Measurements from ENCODE around the gene SNED1.
"Not testable (repeated sequence)": the region's sequence is repeated elsewhere in the genome, so short reads cannot be mapped to it uniquely, and the experiment has no call there.

The SNED1 gene

DNA sequence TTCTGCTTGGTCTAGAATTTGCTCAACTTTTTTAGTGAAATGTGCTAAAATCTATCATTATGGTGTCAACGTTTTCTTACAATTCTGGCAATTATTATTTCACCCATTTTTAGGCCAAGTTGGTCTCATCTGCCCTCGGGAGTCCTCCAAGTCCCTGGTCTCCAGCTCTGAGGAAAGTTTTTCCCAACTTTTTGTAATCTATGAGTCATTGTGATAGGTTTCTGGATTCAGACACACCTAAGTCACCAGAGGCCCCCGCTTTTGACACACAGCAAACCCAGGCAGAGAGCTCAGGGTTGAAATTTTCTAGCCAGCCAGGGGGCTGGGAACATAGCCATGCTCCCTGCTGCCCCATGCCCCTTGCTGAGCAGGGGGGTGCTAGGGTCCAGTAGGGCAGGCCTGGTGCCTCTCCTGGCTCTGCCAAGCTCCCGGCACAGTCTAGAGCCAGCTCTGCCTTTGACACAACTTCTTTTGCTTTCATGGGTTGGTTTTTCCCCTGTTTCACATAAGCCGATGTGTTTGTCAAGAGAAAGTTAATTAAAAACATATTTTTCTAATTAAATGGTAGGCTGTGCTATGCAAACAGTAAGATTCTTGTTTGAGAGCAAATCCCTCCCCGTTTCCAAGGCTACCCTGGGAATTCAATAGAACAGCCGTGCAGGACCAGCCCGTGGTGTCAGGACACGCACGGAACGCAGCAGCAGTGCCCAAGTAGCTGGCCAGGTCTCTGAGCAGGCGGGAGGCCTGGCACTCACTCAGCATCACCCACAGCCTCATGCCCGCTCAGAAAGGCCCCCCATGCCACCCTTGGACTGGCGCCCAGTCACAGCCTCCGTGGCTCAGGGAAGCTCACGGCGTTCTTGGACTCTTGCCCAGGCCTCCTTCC lies 25.5 kb upstream of the SNED1 start:
- no peak for DNase-seq (ENCODE audit: low read depth)

DNA sequence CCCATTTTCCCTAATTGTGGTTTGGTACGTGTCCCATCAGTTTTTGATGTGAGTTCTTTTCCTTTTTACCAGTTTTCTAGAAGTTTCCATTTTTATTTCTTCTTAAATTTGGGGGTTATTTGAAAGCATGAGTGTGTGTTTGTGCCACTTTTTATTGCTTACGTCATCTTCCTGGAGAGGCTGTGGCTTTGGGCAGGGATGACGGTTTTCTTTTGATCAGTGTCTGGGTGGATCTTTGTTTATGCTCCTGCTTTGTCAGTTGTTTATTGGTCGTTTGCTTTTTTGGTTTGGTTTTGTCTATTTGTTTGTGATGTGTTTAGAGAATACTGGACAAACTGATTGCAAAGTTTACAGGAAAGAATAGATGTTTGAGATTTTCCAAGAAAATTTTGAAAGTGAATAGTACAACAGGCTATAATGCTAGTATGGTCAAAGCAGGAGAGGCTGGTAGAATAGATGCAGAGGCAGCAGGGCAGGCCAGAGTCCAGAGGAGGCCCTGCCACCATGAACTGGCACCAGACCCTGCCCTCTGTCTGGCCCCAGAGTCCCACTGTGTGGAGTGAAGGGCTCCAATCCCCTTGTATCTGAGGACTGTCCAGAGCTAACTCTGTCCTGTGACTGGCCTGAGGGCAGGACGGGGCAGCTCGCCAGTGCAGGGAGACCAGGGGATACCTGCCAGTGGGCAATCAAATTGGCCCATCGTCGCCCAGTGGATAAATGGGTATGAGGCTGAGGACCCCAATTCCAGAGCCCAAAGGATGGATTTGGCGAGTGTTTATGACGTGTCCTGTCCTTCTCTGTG lies 23.4 kb upstream of the SNED1 start:
- DNase-seq (ENCODE audit: low read depth): no peak

DNA sequence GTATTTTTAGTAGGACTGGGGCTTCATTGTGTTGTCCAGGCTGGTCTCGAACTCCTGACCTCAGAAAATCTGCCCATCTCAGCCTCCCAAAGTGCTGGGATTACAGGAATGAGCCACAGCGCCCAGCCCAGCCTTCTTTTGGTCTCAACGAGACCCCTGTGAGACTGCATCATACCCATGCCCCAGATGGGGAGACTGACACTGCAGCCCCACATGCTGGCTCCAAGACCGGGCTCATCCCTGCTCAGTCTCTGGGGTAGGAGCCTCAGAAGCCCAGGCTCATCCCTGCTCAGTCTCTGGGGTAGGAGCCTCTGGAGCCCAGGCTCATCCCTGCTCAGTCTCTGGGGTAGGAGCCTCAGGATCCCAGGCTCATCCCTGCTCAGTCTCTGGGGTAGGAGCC lies 22.5 kb upstream of the SNED1 start:
- DNase-seq (ENCODE audit: low read depth): not testable (repeated sequence)

DNA sequence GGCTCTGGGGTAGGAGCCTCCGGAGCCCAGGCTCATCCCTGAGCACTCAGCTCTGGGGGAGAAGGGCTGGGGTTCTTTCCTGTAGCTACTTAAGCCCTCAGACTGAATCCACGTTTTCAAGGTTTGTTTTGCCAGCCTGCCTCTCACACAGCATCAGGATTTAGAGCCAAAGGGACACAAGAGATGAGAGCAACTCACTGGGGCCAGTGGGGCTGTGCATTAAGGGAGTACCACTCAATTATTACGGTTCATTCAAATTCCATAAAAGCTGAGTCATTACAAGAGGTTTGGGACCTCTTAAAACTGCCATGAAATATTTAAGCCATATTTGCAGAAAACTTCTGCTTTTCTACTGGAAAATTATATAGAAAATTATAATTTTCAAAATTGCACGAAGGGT lies 17.1 kb upstream of the SNED1 start:
- DNase-seq (ENCODE audit: low read depth): no peak

DNA sequence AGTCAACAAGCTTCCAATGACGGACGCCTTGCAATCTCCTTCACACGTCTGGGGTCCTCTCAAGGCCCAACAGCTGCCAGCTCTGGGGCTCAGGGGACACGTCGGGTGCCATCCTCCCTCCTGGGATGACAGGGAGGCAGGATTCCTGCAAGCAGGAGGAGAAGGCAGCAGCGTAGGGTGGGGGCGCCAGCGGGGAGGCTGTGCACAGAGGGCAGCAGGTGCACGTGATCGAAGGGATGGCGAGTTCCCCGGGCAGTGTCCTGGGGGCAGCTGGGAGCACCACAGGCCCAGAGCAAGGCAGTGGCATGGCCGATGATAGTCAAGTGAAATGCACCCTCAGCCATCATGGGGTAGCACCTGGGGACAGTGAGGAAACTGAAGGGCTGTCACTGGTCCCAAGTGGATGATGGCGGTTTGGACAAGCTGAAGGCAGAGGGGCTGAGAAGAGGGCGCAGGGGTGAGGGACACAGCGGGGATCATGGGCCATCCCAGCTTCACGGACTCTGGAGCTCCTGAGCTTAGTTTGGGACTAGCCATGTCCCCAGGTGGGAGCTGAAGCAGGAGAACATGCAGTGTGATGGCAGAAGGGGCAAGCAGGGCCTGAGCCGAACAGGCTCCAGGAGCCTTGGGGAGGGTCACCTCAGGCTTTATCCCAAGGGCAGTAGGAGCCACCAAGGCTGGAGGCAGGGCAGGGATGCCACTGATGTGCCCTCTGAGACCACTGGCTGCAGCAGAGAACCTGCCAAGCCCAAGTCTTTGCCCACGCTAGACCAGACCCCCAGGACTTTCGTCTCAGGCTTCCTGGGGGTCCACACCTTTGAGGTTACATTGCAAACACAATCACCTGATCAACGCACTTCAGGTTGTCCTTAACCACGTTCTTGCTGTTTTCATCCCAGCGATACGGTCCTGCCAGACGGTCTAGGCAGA lies 16.3 kb upstream of the SNED1 start:
- no peak for DNase-seq (ENCODE audit: low read depth)

DNA sequence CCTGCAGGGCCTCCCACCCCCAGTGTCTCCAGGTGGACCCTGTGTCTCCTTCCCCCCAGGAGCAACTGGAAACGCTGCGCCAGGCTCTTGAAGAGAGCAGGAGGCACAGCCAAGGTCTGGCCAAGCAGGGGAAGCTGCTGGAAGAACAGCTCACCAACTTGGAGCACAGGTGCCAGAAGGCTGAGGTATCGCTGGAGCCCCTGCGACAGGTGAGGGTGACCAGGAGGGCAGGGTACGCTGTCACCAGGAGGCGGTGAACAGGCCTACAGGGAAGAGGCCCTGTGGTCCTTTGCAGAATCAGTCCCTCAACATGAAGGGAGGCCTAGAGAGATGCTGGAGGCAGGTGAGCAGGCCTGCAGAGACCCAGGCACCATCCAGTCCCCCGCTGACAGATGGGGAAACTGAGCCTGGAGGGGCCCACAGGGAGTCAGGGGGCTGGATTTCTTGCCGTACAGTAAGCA lies 15.6 kb upstream of the SNED1 start:
- no peak for DNase-seq (ENCODE audit: low read depth)

DNA sequence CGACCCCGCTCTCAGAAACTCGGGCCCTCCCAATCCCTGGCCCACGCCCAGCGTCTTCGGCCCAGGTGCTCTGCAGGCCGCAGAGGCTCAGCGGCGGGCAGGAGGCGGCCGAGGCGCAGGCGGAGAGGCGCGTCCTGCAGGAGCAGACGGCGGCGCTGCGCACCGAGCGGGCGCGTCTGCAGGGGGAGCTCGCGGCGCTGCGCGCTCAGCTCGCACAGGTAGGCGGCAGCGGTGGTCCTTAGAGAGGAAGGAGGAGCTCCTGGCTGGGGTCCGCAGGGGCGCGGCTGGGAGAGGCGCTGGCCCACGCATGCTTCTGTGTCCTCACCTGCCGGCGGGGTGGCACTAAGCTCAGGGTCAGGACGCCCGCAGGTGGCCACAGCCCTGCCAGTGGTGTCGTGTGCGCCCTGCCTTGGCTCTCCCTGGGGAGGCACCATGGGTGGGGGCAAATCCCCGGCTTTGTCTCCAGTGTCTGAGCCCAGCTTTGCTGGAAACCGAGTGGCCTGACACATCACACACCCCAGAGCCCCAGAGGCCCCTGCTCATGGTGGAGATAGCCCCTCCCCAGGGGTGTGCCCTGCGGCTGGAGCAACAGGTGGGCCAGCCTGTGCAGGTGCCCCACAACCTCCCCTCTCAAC lies 14.9 kb upstream of the SNED1 start:
- peak; percentile 25 for DNase-seq (ENCODE audit: low read depth)

DNA sequence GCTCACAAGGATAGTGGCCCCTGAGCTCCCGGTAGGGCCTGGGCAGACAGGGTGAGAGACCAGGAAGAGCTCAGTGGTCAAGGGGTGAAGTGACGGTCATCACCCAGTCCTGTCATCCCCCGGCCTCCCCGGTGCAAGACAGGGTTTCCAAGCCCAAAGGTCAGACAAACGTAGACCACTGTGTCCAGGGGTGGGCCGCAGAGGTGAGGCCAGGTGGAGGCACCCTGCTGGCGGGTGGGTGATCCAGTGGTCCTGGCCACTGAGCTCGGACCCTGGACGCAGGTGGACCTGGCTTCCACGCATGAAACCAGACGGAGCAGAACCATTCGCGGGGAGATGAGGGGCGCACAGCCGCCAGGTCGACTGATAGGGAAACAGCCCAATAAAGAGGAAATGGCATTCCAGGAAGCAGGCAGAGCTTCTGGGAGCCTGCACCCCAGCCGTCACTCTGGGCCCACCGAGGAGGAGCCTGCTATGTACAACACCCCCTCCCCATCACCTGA lies 14.4 kb upstream of the SNED1 start:
- no peak for DNase-seq (ENCODE audit: low read depth)

DNA sequence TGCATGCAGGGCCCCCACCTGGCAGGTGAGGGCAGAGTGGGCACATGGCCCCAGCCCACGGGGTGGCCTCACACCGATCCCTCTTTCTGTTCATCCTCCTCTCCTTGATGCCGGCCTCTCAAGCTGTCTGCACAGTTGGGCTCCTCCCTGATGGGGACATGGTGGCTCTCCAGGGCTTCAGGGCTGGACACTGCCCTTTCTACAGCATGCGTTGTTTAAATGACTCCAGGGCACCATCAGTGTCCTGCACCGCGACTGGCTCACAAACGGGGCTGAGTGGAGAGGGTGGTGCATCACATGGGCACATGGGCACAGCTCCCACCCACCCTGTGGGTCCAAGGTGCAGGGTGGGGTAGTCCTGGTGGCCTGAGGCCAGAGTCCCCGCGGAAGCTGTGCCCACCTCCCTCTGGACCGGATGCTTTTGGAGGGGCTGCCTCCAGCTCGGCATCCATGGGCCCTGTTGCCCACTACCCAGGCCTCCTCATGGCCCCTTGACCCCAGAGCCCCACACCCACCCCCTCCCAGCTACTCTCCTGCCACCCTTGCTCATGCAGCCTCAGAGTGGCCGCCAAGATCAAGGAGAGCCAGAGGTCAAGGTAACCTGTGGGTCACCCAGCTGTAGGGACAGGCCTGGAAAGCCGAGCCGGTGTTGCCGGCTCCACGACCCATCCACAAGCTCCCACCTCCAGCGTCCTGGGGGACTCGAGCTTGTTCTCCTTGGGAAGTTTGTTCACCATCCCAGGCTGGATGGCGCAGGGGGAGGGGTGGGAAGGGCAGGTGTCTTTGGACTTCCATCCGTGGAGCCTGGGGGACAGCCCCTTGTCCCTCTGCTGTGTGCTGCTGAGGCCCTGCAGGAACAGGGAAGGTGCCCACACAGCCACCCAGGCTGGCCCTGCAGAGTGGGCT lies 12.3 kb upstream of the SNED1 start:
- no peak for DNase-seq (ENCODE audit: low read depth)

DNA sequence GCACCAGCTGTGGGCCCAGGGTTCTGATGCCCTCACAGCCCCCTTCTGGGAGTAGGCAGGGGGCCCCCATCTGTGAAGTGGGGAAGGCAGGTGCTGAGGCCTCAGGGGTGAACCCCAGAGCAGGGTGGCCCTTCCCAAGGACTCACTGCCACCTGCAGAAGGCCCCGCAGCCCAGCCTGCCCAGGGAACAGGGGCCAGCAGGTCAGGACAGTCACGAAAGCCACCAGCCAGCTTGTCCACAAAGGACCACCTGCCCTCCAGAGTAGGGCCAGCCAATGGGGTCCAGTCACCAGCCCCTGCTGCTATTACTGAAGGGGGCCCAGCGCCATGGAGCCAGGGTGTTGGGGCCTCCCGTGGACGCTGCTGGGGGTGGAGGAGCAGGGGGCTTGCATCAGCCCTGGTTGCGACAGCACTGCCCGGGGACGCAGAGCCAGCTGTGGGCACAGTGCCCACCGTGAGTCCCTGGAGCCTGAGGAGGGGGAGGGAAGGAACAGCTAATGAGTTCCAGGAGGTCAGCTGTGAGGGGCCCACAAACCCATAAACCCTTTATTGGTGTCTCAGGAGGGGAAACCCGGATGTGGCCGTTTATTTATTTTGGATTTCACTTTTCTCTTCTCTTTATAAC lies 11.5 kb upstream of the SNED1 start:
- no peak for DNase-seq (ENCODE audit: low read depth)

DNA sequence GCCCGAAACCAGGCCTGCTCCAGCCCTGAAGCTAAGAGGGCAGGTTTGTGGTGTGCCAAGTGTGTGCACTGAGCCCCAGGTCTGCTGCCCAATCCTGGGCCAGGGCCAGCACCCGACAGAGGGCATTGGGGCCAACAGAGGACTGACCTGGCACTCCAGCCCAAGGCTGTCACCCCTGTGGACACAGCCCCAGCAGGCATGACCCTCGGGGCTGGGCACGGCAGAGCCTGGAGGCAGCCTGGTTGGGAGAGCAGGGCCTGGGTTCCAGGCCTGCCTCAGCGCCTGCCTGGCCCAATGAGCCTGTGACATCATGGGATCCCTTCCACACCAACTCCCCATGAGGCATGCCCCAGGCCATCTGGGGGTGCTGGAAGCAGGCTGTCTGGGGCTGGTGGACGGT lies 10.8 kb upstream of the SNED1 start:
- DNase-seq (ENCODE audit: low read depth): no peak

DNA sequence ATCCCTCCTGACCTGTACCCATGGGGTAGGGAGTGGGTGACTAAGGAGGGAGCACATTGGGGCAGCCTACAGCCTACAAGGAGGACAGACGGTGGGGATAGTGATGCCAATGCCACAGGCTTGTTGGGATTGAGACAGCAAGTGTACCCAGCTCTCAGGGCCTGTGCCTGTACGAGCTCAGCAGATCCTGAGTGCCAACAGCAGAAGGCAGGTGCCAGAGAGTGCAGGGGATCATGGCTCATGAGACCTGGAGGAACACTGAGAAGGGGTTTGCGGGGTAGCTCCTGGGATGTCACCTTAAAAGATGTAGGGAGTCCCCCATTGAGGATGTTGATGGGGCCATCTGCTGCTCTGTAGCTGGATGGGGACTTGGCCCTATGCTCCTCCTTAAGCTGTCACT lies 10.3 kb upstream of the SNED1 start:
- no peak for DNase-seq (ENCODE audit: low read depth)

DNA sequence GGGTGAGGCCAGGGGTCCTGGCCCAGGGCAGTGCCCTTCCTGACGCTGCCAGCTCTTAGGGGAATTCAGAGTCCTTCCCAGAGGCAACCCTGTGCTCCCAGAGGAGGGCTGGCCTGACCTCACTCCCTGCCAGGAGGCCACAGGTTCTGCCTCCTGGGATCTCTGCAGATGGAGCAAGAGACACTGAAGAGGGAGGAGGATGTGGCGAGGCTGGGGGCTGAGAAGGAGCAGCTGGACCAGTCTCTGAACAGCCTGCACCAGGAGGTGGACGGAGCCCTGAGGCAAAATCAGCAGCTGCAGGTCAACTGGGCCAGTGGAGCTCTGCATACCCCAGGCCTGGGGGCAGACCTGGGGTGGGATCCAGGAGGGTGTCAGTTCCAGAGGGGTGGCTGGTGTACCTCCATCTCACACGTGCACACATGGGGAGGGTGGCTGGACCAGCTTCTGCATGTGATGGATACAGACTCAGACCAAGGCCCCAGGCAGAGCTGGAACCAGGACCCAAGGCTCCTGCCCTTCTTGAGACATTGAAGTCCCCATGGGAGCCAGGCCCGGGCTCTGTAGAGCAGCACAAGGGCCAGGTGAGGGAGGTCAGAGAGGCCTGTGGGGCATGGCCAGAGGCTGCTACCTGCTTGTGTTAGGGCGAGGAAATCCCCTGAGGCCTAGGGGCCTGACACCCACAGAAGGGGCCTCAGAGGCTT lies 9.7 kb upstream of the SNED1 start:
- no peak for DNase-seq (ENCODE audit: low read depth)

DNA sequence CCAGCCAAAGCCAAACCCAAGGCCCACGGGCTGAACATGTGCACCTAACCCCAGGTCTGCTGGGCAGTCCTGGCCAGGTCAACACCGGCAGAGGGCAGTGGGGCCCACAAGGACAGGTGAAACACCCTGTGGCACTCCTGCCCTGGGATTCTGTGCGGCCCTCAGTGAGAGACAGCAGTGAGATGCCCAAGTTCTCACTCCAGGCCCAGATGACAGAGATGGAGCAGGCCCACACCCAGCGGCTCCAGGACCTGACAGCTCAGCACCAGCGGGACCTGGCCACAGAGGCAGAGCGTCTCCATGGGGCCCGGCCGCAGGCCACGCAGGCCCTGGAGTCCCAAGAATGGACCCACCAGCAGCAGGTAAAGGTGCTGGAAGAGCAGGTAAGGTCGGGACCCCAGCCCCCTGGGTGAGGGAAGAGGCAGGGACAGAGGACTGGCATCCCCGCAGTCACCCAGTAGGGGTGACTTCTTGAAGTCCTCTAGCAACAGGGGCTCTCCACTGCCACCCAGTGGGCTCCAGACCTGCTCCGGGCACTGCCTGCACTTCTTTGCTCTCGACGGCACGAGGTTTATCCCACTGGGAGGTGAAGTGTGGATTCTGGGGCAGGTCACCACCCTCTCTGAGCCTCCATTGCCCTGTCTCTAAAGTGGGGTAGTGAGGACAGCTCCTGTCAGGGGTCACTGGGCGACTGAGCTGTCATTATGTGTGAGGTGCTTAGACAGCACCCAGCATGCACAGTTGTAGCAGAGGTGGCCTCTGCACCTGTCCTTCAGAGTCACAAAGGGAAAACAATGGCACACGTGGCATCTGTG lies 8.8 kb upstream of the SNED1 start:
- no peak for DNase-seq (ENCODE audit: low read depth)

DNA sequence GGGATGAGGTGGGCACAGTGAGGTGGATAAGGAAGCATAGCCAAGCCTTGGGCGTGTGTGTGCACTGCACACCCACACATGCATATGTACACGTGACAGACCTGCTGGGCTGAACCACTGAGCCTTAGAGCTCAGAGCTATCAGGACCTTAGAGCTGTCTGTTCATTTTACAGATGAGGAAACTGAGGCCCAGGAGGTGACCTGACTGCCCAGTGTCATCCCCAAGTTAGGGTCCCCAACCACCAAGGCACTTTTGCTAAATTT lies 8.2 kb upstream of the SNED1 start:
- no peak for DNase-seq (ENCODE audit: low read depth)

DNA sequence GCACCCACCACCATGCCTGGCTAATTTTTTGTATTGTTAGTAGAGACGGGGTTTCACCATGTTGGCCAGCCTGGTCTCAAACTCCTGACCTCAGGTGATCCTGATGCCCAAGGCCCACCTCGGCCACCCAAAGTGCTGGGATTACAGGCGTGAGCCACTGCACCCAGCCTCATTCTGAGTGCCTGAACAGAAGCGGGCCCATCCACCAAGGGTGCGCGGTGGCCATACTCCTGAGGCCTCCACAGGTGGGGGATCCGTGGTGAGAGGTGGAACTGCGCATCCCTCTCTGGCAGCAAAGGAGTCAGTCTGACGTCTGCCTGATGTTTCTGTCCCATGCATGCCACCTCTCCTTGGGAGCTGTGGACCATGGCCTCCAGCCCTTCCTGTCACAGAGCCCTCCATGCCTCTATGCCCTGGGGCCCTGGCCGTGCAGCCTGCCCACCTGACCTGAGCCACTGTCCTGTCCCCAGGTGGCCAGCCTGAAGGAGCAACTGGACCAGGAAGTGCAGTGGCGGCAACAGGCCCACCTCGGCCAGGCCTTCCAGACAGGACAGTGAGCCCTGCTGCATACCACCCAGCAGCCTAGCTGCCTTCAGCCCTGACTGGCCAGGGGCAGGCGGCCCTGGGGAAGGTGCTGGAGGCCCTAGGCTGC lies 7.6 kb upstream of the SNED1 start:
- no peak for DNase-seq (ENCODE audit: low read depth)

DNA sequence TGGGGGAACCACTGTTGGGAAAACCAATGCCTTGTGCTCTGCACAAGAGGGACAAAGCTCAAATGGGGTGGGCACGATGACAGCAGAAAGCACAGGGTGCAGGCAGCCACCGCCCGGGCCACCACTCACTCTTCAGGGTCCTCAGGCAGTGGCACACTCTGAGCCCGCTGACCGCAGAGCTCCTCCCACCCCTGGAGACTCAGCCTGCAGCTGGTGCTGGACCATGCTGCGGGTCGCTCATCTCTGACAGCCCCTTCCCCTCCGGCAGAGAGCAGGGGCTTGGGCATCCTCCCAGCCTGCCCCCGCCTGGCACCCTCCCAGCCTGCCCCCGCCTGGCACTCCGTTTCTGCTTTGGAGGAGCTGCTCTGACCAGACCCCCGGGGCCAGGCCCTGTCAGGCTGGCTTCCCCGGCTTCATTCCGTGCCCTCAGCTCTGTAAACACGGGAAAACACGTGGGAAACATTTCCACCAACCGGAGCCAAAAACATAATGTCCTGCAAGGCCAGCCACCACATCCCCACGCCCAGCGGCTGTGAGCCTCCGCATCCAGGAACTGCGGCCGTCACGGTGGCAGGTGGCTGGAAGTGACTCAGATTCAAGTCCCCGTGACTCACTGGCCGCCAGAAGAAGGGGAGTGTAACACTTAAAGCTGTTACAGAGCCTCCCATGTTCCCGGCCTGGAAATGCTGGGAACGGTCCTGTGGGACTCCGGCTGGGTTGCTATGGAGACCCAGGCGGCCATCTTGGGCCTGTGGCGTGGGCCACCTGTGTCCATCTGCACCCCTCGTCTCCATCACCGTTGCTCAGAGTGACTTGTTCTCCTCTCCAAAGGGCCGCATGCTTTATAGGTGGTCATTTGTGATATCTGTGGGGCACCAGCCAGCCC lies 6.8 kb upstream of the SNED1 start:
- no peak for DNase-seq (ENCODE audit: low read depth)

All from activated T-cell treated with anti-CD3 and anti-CD28 coated beads for 1 hour (primary cell).